Fibroblast of pulmonary artery (primary cell): Measurements from ENCODE around the gene DHRS12.

ENCODE experiments used
- DNase-seq: peaks from one replicate; pipeline ENCODE4 v3.0.0-alpha.2; 2010; ENCODE audit warnings: low read depth
- H3K4me3 ChIP-seq: replicated peaks from 2 replicates; pipeline ENCODE4 v1.5.1; 2011; ENCODE audit warnings: low read depth, mild to moderate bottlenecking, control low read depth, low read length, moderate library complexity
- TF ChIP-seq, protein P1 (sequence below): IDR thresholded peaks from 2 replicates; pipeline ENCODE4 v1.5.1; 2011; ENCODE audit warnings: mild to moderate bottlenecking, control low read depth, low read length, inconsistent platforms; ENCODE audit errors: missing control alignments

DHRS12 gene

DNA sequence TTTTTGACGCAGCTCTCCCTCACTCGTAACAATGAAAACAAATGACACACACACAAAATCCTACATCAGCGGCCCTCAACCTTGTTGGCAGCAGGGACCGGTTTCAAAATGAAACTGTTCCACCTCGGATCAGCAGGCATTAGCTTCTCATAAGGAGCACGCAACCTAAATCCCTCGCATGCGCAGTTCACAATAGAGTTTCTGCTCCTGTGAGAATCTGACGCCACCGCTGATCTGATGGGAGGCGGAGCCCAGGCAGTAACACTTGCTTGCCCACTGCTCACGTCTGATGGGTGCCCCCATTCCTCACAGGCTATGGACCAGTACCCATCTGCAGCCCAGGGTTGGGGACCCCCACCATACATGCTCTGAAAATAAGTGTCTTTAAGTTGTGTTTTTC is 43.4 kb downstream of the DHRS12 start:
- TF ChIP-seq, protein P1, sequence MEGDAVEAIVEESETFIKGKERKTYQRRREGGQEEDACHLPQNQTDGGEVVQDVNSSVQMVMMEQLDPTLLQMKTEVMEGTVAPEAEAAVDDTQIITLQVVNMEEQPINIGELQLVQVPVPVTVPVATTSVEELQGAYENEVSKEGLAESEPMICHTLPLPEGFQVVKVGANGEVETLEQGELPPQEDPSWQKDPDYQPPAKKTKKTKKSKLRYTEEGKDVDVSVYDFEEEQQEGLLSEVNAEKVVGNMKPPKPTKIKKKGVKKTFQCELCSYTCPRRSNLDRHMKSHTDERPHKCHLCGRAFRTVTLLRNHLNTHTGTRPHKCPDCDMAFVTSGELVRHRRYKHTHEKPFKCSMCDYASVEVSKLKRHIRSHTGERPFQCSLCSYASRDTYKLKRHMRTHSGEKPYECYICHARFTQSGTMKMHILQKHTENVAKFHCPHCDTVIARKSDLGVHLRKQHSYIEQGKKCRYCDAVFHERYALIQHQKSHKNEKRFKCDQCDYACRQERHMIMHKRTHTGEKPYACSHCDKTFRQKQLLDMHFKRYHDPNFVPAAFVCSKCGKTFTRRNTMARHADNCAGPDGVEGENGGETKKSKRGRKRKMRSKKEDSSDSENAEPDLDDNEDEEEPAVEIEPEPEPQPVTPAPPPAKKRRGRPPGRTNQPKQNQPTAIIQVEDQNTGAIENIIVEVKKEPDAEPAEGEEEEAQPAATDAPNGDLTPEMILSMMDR: no peak
- H3K4me3 ChIP-seq: no peak overlapping the region
- DNase-seq: no peak

GRCh38 chr13:51759240-51759639 is 44.7 kb downstream of the DHRS12 start:
- peak; percentile 16 for DNase-seq
- no peak overlapping the region for H3K4me3 ChIP-seq
- TF ChIP-seq, protein P1: no peak

- TF ChIP-seq, protein P1: no peak
Measured at GRCh38 chr13:51758691-51759090, 45.3 kb downstream of the DHRS12 start.

DNA sequence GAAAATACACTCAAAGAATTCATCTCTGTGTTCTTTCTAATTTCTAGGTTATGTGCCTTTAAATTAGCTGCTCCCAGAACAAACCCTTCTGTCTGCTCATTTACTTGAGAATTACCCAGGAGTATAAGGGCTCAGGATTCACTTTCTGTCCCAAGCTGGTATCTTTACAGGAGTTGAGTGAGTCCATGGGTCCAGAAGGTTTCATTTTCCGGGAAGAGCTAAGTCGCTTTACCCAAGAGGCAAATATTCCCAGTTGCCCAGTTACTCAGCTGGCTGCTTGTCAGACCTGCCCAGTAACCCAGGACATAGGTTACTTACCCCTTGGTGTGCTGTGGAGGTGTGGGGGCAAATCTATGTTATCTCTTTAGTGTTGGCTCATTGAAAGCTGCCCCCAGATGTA is 47.3 kb downstream of the DHRS12 start:
- TF ChIP-seq, protein P1: no peak

More at GRCh38 chr13:51758691-51759090, 45.3 kb downstream of the DHRS12 start:
- no peak overlapping the region for H3K4me3 ChIP-seq
- no peak for DNase-seq

GRCh38 chr13:51747438-51748434 is 56.2 kb downstream of the DHRS12 start:
- TF ChIP-seq, protein P1: no peak
- DNase-seq: no peak
- no peak overlapping the region for H3K4me3 ChIP-seq

More for the DNA sequence above, 47.3 kb downstream of the DHRS12 start:
- no peak overlapping the region for H3K4me3 ChIP-seq
- DNase-seq: no peak

GRCh38 chr13:51746802-51747201 is 57.2 kb downstream of the DHRS12 start:
- no peak for DNase-seq
- TF ChIP-seq, protein P1: no peak
- H3K4me3 ChIP-seq: no peak overlapping the region

- TF ChIP-seq, protein P1: no peak
- DNase-seq: no peak
- no peak overlapping the region for H3K4me3 ChIP-seq
Measured at GRCh38 chr13:51745243-51745642, 58.7 kb downstream of the DHRS12 start.
